Stimulated activated CD4-positive, alpha-beta T cell treated with anti-CD3 and anti-CD28 coated beads, Interleukin-1b, Interleukin-23, amount 100 ng/mL, for 4 hours (primary cell): Measurements from ENCODE around the gene NKAIN4.

Experiments used
- DNase-seq, 2 donors: peaks; one replicate each; pipeline ENCODE4 v3.0.0-alpha.2; 2020; ENCODE audit warnings: low read depth in 2 of 2

The NKAIN4 gene

DNA sequence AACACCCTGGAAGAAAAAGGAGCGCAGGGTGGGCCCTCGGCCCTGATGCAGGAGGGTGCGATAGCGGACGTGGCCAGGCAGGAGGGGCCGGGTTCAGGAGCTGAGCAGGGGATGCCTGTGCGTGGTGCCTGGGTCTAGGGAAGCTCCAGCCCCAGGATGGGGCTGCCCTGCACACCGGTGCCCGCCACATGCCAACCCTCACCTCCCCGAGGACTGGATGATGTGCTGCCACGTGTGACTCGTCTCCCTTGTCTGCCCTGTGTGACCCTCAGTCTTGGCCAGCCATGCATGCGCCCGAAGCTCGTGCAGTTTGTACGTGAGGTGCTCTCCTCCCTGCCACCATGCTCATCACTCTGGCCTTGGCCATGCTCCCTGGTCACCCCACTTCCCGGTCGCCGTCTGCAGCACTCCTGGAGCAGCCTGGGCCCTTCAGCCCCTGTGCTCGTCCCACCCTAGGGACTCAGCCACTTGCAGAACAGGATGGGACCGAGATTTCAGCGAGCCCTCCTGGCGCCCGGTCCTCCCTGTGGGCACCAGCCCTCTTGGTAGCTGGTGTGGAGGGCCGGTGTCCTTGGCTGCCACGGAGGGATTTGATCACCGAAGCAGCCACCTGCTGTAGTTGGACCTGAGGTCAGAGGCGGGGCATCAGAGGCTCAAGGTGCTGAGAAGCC, 34.5 kb upstream of the NKAIN4 start:
- DNase-seq, result no peak

DNA sequence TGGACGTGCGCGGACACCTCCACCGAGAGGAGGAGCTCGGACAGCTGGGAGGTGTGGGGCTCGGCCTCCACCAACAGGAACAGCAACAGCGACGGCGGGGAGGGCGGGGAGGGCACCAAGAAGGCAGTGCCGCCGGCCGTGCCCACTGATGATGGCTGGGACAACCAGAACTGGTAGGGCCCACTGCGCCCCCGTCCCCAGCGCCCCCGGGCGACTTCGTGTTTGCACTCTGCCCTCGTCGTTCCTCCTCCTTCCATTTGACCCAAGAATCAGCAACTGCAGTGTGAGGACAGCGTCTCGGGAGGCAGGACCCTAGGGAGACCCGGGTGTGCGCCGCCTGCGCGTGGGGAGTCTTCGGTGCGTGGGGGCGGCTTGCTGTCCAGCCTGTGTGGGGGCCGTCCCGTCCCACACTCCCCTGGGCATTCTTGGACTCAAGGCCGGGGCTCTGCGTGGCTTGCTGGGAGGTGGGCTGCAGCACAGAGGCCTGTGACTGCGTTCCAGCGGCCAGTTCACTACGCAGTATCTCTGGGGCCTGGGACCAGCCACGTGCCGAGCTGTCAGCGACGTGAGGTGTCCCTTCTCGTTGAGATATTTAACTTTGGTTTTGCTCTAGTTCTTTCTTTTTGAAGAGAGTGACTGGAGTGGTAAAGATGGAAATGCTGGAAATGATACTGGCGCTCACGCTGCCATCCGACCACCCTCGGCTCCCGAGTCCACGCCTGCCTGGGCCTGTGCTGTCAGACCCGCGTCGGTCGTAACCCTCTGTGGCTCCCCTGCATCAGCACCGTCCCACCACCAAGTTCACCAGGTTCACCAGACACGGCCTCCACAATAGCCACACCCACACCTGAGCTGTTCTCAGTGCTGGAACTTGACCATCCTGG, 33.7 kb upstream of the NKAIN4 start:
- no peak for DNase-seq

DNA sequence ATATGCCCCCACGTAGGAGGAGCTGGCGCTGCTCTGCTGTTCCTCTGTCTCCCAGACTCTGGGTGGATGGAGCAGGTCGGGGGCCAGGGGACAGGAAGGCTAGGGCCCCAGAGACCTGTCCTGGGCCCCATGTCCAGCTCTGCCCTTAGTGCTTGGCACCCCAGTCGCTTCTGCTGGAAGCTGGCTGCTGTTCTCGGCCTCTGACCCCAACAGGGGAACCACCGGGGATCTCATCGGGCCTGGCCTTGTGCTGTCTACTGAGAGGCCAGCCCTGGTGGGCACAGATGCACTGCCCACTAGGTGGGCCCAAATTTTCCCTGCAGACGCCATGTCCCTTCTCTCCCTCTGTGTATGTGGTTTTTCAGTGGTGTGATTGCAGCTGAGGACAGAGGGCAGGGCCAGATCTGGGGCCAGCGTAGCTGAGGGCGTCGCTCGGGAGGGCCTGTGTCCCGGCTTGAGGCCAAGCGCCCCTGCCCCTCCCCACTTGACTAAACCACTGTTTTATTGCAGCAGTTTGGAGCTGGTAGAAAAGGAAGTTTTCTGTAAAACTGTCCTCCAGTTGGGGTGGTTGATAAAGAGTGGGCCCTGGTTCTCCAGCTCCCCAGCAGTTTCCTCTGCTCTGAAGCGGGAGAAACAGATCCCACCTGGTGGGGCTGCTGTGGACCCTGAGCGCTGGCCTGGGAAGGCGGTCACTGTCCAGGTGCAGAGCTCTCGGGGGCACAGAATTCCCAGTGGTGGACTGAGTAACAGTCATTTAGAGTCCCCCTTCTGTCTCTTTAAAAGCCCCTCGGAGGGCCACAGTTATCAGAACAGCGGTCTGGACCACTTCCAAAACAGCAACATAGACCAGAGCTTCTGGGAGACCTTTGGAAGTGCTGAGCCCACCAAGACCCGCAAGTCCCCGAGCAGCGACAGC, 32.8 kb upstream of the NKAIN4 start:
- no peak for DNase-seq

DNA sequence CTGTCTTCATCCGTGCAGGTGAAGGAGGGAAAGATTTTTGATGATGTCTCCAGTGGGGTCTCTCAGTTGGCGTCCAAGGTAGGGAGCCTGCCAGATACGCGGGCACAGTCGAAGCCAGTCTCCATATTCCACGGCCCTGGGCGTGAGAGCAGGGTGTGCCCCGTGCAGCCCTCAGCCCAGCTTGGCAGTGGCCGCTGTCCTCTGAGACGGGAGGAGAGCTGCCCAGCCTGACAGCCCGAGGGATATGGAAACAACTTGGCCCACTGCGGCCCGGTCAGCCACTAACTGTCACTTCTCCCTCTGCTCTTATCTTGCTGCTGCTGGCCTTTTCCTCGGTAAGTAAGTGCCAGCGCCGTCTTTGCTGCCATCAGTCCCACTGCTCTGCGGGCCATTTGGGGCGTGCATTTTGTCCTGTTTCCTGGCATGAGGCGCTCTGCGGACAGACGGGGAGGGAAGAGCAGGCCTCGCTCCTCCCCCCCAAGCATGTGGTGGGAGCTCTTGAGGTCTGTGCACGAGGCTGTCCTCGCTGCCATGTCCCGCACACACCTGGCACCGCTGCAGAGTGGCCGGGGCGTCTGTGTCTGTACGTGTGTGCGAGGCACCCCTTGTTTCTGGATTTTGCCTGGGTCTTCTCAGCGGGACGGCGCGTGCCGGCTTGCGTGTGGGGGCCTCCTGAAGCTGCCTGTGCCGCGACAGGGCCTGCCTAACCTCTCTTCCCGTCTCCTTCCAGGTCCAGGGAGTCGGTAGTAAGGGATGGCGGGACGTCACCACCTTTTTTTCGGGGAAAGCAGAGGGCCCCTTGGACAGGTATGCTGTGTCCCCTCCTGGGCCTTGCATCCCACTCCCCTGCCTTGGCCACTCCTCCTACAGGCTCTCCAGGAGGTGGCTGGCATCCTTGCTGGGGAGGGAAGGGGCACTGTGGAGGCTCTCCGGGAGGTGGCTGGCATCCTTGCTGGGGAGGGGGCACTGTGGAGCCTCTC, 31.7 kb upstream of the NKAIN4 start:
- no peak for DNase-seq

DNA sequence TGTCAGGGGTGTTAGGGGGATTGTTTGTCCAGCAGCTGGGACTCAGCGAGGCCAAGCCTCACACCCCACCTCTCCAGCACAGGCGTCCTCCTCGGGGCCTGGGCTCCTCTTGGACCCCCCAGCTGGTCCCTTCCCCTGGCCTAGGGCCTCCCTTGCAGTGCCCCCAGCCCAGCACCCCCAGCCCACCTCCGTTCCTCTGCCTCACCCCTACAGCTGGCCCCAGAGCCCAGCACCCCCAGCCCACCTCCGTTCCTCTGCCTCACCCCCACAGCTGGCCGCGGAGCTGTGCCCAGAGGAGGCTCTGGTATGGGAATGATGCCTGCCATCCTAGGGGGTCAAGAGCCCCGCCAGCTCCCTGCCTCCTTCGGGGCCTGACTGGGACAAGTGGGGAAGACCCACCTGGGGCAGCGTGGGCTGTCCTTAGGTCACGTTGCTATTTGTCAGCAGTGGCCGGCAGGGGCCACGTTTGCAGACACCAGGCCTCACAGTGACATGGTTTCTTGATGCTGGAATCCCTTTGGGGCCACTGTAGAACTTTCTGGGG, 30.8 kb upstream of the NKAIN4 start:
- DNase-seq, result no peak

DNA sequence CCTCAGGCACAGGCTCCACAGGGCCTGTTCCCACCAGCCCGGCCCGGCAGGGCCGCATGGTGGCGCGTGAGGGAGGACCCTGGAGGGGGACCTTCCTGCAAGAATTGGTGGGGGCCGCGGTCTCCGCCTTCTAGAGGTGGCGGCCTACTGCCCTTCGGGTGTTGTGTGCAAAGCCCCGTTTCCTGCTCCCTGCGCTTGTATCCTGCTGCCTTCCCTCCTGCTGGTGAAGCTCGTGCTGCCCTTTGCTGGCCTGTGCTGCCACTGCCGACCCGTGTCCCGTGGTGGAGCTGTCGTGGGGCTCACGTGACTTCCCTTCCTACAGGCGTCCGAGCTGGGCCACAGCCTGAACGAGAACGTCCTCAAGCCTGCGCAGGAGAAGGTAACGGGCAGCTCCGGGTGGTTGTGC, 30.3 kb upstream of the NKAIN4 start:
- DNase-seq, result no peak

DNA sequence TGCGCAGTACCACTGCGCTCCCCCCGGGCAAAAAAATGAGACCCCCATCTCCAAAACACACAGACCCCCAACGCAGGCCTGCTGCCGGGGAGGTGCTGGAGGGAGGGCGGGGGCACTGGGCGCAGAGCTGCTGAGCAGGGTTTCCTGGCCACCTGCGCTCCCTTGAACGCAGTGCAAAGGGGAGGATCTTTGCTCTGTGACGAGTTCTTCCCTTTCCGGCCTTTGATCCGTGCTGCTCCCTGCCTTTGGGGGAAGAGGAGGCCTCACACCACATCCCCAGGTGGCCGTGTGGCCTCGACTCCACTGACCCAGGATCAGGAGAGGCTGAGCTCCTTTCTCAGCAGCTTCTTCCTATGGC, 29.8 kb upstream of the NKAIN4 start:
- no peak for DNase-seq

DNA sequence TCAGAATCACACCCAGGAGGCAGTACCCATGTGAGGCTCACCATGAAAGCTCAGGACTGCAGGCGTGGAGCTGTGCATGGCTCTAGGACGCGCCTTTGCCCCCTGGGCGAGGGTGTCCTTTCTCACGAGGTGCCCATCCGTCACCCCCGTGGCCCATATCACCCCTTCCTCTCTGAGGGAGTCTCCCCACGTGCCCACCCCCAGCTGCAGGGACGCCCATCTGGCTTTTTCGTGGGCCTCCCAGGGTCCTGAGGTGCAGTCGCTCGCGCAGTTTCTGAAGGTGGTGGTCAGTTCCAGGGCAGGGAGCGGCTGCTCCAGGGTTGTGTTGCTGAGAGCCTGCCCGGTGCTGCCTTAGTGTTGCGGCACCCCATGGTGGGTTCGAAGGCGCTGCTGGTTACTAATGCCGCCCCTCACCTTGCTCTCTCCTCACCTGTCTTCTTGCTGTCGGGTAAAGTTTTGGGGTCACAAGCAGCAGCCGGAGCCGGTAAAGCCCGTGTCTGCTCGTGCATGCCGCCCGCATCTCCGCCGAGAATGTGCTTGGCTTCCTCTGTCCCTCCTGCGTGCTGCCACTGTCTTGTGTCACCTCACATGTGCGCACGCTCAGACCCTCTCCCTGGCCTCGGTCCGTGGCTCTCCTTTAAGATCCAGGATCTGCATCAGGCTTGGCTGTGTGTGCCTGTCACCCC, 29.3 kb upstream of the NKAIN4 start:
- no peak for DNase-seq

DNA sequence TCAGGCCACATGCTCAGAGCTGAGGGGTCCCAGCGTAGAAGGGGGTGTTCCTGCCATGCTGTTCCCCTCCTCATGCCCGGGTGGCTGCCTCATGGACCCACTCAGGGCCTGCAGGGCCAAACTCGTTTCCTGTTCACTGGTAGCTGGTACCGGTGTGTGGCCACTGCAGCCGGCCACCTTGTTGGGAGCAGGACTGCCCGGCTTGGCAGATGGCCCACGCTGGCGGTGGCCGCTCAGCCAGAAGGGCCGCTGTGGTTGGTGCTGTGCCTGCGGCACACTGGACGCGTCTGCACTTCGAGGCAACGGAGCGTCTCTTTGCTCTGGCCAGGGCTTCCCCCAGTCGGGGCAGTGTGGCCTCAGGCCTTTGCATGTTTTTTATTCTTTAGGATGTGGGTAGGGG, 28.7 kb upstream of the NKAIN4 start:
- no peak for DNase-seq

DNA sequence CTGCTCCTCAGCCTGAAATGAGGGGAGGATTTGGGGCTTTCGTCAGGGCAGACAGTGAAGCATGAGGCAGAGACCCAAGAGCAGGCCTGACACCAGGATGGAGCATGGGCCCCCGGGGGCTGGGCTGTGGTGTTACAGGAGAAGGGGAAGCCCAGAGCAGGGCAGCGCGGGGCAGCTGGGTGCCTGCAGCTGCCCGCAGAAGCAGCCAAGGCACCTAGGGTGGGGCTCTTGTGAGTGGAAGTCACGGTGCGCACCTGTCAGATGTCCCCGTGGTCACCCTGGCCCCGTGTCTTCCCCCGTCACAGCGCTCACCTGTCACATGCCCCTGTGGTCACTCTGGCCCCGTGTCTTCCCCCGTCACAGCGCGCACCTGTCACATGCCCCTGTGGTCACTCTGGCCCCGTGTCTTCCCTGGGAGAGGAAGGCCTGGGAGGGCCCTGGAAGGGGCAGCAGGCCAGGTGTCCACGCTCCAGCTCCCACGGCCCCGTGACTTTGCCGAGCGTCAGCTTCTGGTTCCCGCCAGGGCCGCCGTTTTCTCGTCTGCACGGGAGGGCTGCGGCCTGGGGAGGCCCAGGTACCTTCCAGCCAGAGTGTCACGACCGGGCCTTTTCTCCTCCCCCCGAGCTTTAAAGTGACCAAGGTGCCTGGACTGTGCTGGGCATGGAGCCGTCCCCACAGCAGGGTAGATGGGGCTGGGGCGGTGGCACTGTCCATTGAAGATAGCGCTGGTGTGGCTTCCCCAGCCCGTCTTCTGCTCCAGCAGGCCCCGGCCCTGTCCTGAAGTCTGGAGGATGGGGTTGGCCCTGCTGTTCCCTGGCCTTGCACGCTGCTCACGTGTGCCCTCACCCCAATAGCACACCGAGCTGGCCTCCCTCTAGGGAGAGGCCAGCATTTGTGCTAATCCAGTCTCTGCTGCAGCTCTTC, 27.7 kb upstream of the NKAIN4 start:
- no peak for DNase-seq

DNA sequence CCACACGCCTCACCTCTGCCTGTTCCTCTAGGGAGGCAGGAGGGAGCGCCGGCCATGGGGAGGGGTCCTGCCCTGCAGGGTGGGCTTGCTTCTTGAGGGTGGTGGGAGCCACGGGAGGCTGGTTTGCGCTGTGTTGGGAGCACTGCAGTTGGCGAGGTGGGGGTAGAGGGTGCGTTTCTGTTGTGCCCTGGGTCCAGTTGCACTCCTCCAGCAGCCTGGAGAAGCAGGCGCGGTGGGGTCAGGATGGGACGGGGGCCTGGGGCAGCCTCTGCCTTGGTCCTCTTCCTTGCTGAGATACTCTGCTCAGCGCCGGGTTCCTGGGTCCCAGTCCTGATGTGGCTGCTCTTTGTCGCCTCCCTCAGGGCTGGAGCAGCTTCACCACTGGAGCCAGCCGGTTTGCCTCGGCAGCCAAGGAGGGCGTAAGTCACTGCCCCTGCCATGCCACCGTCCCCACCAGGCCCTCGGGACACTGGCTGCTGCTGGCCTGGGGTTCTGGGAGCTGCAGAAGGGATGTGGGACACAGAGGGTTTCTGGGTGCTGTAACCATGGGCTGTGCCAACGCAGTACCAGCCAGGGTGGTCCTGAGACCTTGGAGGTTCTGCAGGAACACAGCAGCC, 26.8 kb upstream of the NKAIN4 start:
- DNase-seq, result no peak

DNA sequence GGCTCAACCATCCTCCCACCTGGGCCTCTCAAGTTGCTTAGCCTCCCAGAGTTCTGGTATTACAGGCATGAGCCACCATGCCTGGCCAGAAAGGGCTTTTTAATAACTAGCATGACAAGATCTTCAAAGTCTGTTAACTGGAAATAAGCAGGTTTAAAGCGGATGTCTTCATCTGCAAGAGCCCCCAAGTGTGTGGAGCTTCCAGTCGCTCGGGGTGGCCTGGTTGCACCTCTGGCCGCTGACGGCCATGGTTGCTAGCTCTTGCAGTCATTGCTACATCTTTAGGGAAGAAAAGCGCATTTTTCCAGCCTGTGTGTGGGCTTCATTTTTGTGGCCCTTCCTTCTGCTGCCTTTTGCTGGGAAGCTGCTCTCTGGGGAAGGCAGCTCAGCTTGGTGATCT, 26.1 kb upstream of the NKAIN4 start:
- no peak for DNase-seq

DNA sequence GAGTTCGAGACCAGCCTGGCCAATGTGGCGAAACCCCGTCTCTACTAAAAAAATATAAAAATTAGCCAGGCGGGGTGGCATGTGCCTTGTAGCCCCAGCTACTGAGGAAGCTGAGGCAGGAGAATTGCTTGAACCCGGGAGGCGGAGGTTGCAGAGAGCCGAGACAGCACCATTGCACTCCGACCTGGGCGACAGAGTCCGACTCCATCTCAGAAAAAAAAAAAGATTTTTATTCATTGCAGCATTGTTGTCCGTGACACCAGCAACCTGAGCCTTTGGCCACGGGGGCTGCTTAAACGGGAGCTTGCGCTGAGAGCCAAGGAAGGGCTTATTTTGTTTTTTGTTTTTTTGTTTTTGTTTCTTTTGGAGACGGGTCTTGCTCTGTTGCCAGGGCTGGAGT, 25.7 kb upstream of the NKAIN4 start:
- DNase-seq, result no peak

DNA sequence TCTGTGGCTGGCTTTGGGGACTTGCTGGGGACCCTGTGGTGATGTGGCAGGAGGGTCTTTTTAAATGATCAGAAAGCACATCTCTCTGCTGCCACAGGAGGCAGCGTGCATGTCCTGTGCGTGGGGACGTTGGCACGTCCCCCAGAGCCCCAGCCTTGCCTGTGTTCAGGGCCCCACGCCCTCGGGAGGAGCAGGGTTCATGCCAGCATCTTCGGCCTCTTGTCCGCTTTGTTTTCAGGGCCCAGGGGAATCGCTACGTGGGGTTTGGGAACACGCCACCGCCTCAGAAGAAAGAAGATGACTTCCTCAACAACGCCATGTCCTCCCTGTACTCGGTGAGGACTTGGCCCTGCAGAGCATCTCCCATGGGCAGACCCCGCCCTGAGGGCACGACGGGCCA, 24.4 kb upstream of the NKAIN4 start:
- no peak for DNase-seq

DNA sequence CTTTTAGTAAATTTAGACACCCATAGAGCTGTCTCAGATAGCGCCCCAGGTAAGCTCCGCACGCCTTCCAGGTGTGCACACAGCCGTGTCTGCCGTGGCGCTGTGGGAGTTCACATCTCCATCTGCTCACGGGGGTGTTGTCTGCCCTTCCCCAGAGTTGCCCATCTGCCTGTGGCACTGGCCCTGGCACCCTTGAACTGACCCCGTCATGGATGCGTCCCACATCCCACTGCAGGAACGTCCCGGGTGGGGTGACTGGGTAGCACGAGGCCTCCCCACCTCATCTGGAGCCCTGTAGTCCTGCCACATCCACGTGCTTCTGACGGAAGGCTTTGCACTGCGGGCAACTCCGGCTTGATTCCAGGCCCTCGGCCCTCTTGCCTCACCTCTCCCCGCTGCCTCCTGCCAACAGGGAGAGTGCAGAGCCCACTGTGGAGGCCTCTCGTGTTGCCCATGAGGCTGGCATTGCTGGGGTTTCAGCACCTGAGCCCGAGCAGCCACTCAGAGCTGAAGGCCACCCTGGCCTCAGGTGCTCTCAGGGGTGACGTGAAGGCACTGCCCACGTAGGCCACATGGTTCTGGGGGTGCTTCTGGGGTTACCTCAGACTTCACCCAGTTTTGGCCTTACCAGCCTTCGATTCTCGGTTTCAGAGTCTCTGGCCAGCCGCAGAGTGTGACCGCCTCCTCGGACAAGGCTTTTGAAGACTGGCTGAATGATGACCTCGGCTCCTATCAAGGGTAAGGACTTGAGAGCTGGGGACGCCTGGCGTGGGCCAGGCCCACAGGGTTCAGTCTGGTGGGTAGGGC, 23.4 kb upstream of the NKAIN4 start:
- no peak for DNase-seq

DNA sequence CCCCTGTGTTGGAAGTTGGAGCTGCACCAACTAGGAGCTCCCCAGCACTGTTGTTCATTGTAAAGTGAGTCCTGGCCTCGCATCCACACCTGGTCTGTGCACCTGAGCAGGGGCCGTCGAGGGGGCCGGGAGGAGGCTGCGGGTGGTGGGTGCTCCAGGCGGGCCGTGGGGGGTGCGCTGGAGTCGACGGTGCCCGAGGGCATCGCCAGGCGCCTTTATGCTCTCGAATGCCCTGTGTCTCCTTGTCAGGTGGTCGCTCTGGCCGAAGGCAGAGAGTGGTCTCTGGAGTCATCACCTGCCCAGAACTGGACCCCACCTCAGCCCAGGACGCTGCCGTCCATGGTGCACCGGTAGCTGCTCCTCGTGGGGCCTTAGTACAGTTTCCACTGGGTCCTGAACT, 22.7 kb upstream of the NKAIN4 start:
- no peak for DNase-seq

DNA sequence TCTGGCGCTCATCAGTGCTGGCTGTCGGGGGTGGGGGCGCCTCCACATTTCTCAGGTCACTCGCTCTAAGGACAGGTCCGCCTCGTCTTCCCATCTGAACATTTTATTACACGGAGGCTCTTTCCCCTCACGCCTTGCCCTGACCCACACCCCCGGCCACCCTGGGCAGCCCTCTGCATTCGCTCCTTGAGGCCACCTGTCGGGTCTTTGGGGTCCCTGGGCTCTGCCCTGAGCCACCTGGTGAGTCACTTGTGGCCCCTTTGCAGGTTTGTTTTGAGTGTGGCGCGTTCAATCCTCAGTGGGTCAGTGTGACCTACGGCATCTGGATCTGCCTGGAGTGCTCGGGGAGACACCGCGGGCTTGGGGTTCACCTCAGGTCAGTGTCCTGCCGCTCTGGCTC, 21.6 kb upstream of the NKAIN4 start:
- DNase-seq, result no peak
